Fibroblast of upper back skin (primary cell): ENCODE results near the gene CDH13.

ENCODE experiments used
- DNase-seq: peaks from one replicate; pipeline ENCODE4 v3.0.0-alpha.2; 2013

Gene CDH13

DNA sequence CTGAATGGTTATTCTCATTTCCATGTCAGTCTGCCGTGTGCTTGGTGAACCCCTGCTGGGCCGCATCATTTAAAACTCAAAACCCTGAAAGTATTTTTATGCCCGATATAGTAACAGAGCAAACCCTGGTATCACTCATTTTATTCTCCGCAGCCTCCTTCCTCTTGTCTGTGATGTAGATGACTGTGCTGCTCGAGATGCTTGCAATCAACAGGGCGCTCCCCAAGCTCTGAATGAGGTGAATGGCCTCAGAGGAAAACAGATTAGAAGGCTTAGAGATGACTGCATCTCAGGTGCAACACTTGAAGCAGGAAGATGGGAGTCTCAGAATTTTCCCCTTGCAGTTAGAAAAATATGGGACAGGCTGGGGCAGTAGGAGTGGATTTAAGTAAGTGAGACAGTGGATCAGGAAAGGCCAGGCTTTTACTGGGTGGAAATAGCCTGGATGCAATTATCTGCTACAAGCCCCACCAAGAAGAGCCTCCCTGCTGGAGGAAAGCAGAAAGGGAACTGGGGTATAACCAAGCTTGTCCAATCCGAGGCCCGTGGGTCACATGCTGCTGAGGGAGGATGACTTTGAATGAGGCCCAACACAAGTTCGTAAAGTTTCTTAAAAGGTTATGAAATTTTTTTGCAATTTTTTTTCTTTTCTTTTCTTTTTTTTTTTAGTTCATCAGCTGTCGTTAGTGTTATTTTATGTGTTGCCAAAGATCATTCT is 166.9 kb downstream of the CDH13 start:
- no peak for DNase-seq

DNA sequence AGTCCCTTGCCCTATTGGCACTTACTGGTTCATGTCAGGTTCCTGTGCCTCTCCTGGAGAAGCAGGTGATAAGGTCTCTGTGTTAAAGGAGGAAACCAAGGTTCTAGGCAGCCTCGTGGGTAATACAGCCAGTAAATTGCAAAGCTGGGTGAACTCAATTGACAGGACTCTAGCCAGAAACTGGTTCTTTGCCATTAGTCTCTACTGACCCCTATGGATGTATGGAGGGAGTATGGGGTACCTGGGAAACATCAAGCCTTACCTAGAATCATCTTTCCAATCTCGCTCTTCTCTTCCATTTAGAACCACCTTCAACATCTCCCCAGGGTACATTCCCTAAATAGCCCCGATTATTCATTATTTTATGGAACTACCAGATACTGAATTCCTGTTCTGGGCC is 169.3 kb downstream of the CDH13 start:
- no peak for DNase-seq

DNA sequence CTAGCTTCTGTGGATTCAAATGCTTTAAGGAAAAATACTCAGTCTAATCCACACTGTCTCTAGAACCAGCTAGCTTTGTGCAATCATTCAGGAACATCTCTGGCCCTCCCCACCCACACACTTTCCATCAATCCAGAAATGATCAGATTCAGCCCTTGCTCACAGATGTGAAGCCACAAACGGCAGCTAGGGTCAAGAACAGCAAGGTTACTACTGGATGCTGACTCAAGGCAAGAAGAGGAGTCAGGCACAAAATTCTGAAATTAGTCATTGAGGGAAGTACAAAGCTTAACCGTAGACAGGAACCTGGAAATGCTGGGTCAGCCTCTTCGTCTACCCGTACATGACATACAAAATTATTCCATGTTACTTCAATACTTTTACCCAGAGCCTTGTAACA is 174.6 kb downstream of the CDH13 start:
- DNase-seq = no peak

DNA sequence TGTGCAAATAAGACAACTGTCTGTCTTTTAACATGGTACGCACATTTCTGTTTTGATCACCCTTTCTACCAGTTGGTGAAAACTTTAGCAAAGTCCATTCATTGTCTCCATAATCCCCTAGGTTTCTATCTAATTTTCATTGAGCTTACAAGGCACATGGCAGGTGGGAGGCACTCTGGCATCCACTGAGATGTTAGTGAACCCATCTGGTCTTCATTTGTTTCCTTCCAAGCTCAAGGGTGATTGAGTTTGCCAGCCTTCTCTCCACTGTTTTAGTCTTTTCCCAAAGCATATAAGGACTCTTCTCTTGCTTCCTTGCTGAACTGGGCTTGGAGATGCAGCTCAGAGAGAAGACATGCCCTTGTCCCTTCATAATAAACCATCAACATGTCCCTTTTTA is 179.1 kb downstream of the CDH13 start:
- no peak for DNase-seq

DNA sequence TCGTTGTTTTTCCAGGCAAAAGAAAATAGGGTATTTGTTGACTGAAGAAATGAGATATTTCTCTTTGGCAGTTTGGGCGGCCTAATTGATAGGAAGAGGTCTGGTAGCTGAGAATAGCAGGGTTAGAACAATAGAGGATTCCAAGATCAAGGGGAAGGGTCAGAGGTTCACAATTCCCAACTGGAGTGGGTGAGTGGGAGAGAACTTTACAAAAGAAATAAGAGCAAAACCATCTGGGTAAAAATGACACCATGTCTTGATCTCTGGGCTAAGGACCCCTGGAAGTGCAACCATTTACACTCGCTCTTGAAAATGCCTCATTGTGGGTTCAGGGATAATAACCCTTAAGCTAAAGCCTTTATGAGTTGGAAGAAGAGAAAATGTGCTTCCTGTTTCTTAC is 180.5 kb downstream of the CDH13 start:
- no peak for DNase-seq

DNA sequence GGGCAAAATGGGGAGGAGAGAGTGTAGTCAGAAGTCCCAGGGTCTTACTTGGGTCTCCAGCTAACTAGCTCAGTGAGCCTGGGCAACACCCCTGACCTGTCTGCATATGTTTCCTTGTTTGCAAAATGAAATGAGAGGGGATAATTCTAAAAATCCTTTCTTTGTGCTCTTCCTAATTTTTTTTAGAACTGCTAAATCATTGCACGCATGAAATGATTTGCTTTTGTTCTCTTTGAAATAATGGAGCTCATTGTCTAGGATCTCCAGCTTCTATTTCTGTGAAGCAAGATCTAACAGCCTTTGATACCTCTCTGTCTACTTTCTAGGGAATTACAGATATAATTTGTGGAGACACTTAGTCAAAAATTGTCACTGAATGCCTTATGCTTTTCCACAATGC is 181.3 kb downstream of the CDH13 start:
- no peak for DNase-seq

DNA sequence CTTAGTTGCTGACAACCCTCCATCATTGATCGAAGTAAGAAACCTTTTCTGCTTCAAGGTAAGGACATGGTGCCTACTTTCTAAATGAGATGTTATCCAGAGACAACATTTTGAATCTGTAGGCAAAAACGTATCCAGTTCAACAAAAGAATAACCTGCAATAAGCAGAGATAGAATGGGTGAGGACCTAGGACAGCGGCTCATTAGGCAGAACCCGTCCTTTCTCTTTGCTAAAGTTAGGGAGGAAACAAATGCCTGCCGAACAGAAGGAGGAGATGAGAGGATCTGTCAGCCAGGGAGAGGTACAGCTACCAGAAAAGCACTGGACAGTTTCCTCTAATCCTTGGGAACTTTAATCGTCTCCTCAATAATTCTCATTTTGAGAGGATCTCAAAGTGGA is 183.3 kb downstream of the CDH13 start:
- DNase-seq = no peak

DNA sequence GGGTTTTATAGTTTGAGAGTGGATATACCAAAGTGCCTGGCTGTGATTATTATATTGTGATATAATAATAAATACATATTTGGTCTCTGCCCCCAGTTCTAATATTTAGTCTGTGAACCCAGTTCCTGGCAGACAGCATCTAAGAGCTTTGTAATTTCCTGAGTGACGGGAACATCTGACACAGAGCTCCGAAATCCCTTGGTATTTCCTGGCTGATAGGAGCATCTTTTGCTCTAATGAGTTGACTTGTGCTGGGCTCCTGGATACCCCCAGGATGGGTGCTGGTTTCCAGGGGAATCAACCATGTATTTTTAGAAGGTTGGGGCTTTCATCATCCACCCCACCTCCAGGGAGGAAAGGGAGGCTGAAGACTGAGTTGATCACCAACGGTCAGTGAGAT is 187.3 kb downstream of the CDH13 start:
- no peak for DNase-seq

DNA sequence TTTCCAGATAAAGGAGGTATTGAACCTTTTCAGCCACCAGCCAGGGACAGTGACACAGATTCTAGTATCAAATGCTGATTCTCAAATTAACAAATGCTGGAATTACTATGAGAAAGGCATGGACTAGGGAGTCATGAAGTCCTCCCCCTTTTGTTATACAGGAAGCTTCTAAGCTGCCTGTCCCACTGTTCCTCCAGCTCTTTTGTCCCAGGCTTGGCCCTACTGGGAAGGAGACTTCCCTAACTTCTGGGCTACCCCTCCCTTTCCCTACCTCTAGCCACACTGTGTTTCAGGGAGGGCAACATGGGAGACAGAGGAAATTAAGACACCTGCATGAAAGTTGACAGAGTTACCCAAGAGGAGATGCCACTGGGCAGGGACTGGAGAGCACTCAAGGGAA is 192.5 kb downstream of the CDH13 start:
- no peak for DNase-seq

DNA sequence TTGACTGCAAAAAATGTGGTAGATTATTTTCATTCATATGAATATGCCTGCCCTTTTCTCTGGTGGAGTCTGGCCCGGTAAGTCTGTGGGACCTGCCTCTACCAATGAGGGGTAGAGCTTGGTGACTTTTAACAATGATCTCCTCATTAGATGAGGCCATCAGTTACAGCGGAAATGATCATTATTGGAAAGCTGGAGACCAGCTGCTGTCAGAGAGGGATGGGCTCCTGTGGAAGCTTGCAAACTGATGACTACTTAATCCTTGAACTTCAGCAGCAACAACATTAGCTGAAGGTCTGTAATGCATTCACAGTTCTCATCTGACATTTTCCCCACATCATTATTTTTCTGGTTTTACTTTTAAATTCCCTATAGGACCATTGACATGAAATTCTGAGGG is 194.1 kb downstream of the CDH13 start:
- no peak for DNase-seq

DNA sequence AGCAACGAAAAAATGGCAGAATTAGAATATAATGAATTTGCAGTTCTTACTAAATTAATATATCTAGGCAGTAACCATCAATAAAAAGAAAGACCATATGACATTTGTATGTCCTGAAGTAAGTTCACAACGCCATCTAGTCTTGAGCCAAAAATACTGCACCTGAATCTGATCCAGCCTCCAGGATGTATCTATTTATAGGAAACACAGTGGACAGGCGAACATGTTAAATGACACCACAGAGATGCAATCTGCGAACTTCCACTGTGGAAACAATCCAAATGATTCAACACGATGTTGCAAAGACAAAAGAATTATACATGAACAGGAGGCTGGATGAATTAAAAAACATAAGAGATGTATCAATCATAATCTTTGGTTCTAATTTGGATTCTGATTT is 197.6 kb downstream of the CDH13 start:
- DNase-seq = no peak

DNA sequence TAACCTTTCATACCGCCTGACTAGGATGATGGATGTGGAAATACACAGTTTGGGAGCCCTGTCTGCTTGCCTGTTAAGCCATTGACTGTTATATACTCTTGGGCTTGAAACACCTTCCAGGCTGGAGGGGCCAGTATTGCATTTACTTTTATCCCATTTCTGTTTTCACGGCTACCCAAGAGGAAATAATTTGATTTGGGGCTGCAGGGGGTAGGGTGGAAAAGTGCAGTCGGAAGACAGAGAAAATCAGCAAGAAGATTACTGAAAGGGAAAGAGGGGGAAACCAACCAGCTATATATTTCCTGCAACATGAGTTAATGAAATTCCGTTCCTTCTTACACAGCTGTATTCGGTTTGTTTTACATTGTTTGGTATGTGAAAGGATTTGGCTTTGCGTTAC is 202.5 kb downstream of the CDH13 start:
- DNase-seq = peak; percentile 25

DNA sequence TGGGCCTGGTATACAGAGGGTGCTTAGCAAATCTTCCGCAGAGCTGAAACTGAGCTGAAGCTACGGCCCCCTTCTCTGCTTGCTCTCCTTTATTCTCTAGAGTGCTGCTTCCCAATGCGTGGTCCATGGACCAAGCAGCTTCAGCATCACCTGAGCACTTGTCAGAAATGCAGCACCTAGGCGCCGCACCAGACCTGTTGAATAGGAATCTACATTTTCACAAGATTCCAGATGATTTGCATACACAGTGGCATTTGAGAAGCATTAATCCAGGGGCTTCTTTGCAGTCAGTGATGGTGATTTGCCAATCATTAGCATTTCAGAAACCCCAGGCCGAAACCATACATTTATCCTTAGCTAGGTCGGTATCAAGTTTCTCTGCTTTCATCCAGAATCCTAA is 204.2 kb downstream of the CDH13 start:
- DNase-seq = no peak

DNA sequence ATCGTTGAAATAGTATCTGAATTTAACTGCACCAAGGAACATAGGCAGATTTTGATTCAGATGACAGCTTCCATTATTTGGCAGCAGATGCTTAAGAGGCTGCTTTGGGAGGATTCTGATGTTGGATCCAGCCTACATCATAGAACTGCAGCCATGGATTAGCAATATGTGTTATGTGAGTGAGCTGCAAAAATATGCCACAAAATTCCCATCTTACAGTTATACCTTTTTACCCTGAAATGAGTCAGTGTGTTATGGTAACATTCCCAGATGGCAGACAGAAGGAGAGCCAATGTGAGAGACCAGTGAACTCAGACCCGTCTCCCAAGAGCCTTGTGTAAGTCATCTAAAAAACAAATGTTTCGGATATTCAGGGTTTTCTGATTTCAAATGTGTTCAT is 206.1 kb downstream of the CDH13 start:
- DNase-seq = peak; percentile 94

DNA sequence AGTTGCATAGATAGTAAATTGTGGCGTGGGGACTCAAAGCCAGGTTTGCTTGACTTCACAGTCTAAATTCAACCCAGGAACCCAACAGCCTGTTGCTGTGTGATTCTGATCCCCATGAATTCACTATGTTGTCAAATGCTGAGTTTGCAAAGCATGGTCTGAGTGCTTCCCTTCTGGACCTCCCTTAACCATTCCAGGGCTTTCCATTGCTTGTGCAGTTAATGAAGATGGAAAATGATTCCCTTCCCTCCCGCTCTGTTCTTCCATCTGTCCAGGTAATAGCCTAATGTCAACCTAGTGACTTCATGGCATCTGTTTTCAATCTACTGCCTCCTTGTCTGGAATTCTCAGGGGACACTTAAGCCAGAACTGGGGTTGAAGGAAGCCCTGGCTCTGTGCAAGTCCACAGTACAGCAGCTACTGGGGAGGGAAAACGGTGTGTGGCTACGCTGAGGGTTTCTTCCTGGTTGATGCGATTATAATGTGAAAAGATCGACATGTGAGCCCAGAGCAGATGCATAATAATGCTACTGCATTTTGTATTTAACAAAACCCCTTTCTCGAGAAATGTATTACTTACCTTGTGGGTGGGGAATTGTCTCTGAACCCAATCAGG is 206.7 kb downstream of the CDH13 start:
- DNase-seq = peak; percentile 49

DNA sequence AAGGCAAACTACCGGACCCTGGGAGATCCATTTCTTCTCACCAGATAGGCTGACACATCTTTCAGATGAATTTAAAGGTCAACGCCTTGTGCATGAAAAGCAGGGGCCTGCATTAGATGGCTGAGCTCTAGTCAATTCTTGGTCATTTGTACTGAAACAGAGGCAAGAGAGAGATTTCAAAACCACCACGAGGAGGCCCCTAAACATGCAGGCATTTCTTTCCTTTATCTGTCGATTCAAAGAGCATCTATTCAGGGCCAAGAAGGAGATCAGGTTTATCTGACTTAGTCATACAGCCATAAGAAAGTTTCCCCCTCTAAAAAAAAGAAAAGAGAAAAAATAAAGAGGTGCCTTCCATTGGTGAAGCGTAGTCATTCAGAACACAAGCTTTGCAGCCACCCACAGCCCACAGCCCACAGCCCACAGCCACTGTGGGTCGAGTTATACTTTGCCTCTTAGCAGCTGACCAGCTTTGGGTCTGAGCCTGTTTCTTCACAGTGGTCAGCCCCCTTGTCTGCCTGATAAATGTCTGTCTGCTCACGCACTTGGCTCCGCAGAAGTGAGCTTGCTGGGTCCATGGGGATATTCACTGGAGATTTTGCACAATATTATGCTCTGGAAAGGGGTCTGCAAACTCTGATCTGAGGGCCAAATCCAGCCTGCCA is 207.5 kb downstream of the CDH13 start:
- DNase-seq = peak; percentile 37

DNA sequence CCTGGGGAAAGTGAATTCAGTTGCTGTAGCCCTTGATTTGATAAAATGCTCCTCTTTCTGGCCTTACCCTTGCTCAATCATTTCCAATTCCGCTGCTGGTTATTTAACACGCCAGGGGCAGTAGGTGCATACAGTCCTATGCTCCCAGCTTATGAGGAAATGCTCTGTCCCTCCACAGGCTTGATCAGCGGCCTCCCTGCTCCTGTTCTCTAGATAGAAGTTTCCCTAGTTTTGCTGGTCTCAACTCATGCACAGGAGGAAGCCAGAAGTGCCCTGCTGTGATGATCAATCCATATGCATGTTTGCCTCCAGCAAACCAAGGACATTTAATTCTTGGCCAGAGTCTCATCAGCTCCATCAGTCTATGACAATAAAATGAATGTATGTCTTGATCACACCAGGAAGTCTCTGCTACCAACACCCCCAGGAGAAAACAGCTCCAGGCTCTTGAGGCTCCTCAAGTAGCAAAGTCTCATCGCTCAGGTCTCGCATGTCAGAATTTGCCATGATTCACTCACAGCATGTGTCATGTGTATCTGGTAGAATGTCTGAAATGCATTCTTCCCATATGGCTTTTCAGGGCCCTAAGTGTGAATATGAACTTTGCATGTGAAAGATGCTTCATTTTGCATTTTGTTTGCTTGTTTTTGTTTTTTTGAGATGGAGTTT is 208.9 kb downstream of the CDH13 start:
- DNase-seq = peak; percentile 85

DNA sequence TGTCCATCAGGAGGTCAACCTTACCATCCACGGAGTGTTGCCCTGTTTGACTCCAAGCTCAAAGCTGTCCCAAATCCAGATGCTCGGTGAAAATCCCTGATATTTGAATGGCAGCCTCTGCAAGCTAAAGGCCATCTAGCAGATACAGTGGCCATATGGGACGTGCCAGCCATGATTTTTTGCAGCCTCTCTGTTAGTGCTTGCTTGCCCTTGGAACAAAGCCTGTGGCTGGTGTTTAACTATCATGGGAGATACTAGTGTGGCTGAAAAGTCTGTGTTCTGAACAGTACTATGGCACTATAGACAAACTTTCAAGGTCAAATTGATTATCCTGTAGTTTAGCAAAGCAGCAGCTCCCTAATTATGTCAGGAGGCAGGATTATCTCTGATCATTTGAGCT is 214.3 kb downstream of the CDH13 start:
- no peak for DNase-seq

DNA sequence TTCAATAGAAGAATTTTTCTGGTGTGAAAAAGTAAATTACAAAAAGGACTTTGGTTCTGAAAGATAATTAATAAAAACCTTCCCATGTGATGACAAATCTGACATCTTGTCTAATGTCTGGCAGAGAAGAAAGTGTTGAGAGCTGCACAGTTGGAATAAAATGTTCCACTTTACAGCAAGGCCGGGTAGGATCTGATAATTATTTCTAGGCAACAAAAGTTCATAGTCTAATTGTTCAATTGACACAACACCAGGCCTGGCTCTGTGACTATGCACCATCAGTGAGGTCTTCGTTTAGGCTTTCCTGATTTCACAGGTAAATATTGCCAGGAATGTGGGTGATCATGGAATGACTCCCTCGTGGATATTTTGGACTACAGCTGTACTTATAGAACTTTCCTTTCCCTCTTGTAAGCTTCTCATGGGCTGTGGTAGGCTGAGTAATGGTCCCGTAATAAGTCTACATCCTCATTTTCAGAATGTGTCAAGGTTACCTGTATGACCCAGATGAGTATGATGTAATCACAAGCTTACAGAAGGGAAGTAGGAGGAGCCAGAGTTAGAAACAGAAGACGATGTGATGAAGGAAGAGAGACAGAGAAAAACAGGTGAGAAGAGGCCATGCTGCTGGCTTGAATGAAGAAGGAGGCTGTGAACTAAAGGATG is 217.0 kb downstream of the CDH13 start:
- no peak for DNase-seq

DNA sequence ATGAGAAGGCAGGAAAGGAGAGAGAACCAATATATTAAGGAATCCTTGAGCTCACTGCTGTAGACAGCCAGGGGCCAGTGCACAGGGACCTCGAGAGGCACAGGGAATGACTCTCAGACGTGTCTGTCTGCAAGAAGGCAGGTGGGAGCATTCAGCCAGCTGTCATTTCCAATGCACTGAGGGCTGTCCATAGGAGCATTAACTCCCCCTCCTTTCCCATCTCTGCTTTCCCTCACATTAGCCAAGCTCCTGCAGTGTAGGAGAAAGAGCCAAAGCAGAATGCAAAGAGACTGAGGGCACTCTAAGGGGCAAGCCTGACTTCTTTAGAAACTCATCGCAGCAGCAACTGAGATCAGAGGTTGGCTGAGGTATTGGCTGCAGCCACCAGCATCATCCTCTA is 218.3 kb downstream of the CDH13 start:
- DNase-seq = no peak

DNA sequence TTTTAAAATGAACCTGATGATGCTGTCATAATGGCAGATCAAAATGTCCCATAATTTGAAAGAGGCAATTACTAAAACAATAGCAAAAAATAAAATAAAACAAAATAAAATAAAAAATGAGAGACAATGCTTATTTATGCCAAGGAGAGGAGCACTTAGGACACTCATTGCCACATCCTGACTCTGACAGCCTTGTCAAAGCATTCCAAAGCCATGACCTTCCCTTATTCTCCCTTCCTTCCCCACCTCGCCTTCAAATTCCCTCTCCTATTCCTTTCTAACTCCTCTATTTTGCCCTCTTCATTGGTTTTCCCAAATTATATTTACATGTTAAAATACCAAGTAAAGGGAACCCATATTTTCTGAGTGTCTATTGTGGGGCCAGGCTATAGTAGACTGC is 220.0 kb downstream of the CDH13 start:
- DNase-seq = no peak

DNA sequence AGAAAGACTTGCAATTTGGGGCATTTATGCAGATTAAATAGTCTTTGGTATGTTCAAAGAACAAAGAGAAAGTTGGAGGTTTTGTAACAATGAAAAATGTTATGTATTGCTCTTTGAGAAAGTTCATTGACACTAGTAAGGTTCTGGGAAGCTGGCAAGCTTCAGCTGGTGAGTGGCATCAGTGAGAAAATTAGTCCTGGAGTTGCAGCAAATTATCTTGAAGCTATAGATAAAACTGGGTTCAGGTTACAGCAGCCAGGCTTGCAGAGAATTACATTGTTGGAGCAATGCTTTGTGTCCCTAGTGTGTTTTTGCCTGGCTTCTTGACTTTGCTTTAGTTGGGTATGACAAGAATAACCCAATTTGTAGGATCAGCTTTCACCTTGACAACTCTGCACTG is 221.2 kb downstream of the CDH13 start:
- DNase-seq = no peak

DNA sequence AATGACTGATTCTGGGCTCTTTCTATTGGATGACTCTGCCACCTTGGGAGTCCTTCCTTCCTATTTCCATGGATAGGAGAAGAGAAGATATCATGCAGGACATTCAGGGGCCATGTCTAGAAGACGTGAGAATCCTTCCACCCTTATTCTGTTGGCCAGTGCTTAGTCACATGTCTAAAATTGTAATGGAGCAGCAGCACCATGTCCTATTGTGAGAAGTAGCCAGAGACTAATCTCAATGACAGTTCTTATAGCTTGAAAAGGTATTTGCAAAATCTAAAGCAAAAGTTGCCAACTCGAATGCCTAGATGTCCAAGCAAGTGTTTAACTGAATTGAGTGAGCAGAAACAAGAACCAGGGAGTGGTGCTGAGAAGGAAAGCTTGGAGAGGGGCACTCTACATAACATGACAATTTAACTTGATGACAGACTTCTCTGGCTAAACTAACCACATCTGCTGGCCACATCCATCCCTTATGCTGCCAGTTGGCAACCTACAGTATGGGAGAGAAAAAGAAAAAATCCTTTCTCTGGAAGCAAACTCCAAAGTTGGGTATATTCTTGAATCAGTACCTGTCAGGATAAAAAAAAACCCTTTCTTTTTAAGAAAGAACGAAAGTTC is 225.7 kb downstream of the CDH13 start:
- DNase-seq = no peak
